ENCODE measurements around the gene CCER1. TPM values are rescaled to one million over a fixed set of nuclear protein-coding genes. Genes with fewer than 3 reads are reported as not detected.
A peak's percentile ranks its signal among the peaks of the same experiment; 100 is the strongest.

The CCER1 gene
- total and polyA plus RNA-seq, 12 donors, result not detected

- intact Hi-C loops (cut with DNase I), result no loop called here
- no peak overlapping the region for H3K27ac ChIP-seq
- H3K36me3 ChIP-seq, result no peaks in the 10 kb centered on the region
- ATAC-seq (peak in 1 of 8 donors; percentile 41), DNase-seq (no peak)
- H3K4me3 ChIP-seq, result no peak overlapping the region
- TF ChIP-seq CTCF (IDR thresholded peaks at IDR 0.05), result peak in 8 of 9 donors; percentile 35 to 70 (median 58)
- 46 to 47% methylated on average over 3 of the region's 3 CpGs for WGBS, 2 donors
- no peaks in the 10 kb centered on the region for H3K27me3 ChIP-seq
- H3K4me1 ChIP-seq, result no peaks in the 10 kb centered on the region
- H3K9me3 ChIP-seq, result no peaks in the 10 kb centered on the region
Observed at GRCh38 chr12:90940872-90941499, 14.0 kb downstream of the CCER1 start.

DNA sequence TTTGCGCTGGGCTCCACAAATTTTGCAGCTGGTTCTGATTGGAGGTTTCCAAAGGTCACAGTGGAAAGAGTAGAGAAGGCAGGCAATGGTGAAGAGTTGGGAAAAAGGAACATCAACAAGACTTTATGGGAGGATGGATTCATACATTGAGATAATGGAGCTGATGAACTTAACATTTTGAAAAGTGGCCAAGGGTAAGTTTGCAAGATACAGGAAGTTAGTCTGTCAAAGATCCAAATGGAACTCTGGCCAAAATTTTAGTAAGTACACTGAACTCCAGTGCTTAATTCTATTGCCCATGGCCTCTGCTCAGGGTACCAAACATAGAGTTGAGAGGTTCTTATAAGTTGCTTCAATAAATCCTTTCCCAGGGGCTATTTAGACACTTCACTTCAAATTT lies 15.6 kb downstream of the CCER1 start:
- Histone ChIP-seq H3K36me3 (no peaks in the 10 kb centered on the region), H3K4me3 (no peak overlapping the region), H3K27ac (no peak overlapping the region), H3K9me3 (no peaks in the 10 kb centered on the region), H3K4me1 (no peaks in the 10 kb centered on the region), H3K27me3 (no peaks in the 10 kb centered on the region)
- intact Hi-C loops (cut with DNase I), result loop anchor here in 2 of 10 donors (10.0 kb wide), 1 partner anchor 1395 kb away; no protein-coding TSS in a partner anchor
- WGBS, 2 donors, result 88 to 89% methylated on average over 1 of the region's 1 CpG
- DNase-seq (no peak), ATAC-seq (no peak)
- no peak for TF ChIP-seq CTCF (IDR thresholded peaks at IDR 0.05)

DNA sequence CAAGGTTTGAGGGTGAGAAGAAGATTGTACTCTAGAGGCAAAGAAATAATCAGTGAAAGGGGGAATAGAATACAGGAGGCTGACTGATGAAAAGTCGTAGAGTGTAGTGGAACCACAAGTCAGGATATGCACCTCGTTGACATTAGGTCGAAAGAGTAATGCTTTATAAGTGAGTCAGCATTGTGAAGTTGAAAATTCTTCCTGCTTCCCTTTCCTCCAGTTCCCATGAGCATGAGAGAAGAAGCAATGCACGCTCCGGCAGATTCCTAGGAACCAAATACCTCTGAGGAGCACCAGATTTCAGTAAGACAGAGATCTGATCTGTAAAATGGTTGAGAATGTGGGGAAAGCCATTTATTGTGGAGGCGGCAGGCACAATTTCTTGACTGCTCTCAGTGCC lies 16.5 kb downstream of the CCER1 start:
- intact Hi-C loops (cut with DNase I), result loop anchor here in 2 of 10 donors (10.0 kb wide), 1 partner anchor 1394 kb away; no protein-coding TSS in a partner anchor
- WGBS, 2 donors, result 58 to 70% methylated on average over 6 of the region's 6 CpGs
- no peak for TF ChIP-seq CTCF (IDR thresholded peaks at IDR 0.05)

DNA sequence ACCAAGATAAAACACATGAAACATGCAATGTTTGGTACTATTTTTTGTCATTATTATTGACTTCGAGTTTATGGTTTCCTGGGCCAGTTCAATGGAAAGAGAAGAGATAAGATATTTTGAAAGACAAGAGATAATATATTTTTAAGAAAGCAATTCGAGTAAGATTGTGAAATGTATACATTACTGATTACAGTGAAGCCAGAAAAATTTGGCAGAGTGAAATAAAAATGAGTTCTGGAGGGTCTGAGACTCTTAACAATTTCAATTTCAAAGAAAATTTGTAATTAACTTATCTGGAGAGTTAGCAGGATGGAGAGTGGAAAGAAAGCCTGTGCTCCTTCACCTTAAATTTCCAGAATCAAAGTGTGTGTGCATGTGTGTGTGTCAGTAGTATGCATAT lies 17.3 kb downstream of the CCER1 start:
- intact Hi-C loops (cut with DNase I), result loop anchor here in 2 of 10 donors (10.0 kb wide), 1 partner anchor 1393 kb away; no protein-coding TSS in a partner anchor
- no peaks in the 10 kb centered on the region for H3K4me1 ChIP-seq
- no peak for ATAC-seq
- no peaks in the 10 kb centered on the region for H3K27me3 ChIP-seq
- peaks cover 0 to 2% (median 0%) of the 10 kb centered on the region in 11 donors for H3K9me3 ChIP-seq
- WGBS, 2 donors, result 67 to 72% methylated on average over 2 of the region's 2 CpGs
- no peak overlapping the region for H3K27ac ChIP-seq
- TF ChIP-seq CTCF (IDR thresholded peaks at IDR 0.05), result no peak
- H3K4me3 ChIP-seq, result no peak overlapping the region
- H3K36me3 ChIP-seq, result no peaks in the 10 kb centered on the region
- DNase-seq, result no peak

More for the DNA sequence above, 16.5 kb downstream of the CCER1 start:
- H3K27ac ChIP-seq, result no peak overlapping the region
- H3K27me3 ChIP-seq, result no peaks in the 10 kb centered on the region
- H3K4me3 ChIP-seq, result no peak overlapping the region
- H3K4me1 ChIP-seq, result no peaks in the 10 kb centered on the region
- ATAC-seq (no peak), DNase-seq (no peak)
- H3K36me3 ChIP-seq, result no peaks in the 10 kb centered on the region
- no peaks in the 10 kb centered on the region for H3K9me3 ChIP-seq
